Fibroblast of lung (primary cell): ENCODE results near the gene RNF5. TPM values are rescaled to one million over a fixed set of nuclear protein-coding genes. Genes with fewer than 3 reads are reported as not detected.

Experiments used
- DNase-seq, 2 donors: peaks; one replicate each; pipeline versions ENCODE4 v3.0.0 to v3.0.0-alpha.2; 2010; ENCODE audit warnings: low read depth in 2 of 2
- H2AFZ ChIP-seq: 2 replicates; pipeline ENCODE4 v1.5.1; 2012; ENCODE audit warnings: low read length, control low read depth, inconsistent platforms
- H3K27ac ChIP-seq: 2 replicates; pipeline ENCODE4 v1.5.1; 2011; ENCODE audit warnings: low read length, control low read depth; ENCODE audit not compliant: insufficient read depth
- H3K27me3 ChIP-seq: 2 replicates; pipeline ENCODE4 v1.5.1; 2011; ENCODE audit warnings: mild to moderate bottlenecking, low read length; ENCODE audit not compliant: control insufficient read depth, insufficient read depth
- H3K36me3 ChIP-seq: 2 replicates; pipeline ENCODE4 v1.5.1; 2011; ENCODE audit warnings: low read length; ENCODE audit not compliant: control insufficient read depth, insufficient read depth
- H3K4me1 ChIP-seq: 2 replicates; pipeline ENCODE4 v1.5.1; 2011; ENCODE audit warnings: low read length; ENCODE audit not compliant: control insufficient read depth, insufficient read depth; ENCODE audit errors: extremely low read depth
- H3K4me2 ChIP-seq: 2 replicates; pipeline ENCODE4 v1.5.1; 2011; ENCODE audit warnings: low read length, control low read depth; ENCODE audit not compliant: insufficient read depth; ENCODE audit errors: extremely low read depth
- H3K4me3 ChIP-seq, 4 experiments: fragments of 200-600 bp in 1 of 4; sonication (generic) in 1 of 4; replicated peaks in 1 of 4; 2 replicates each; pipeline ENCODE4 v1.5.1; 2011 to 2016; ENCODE audit warnings: low read length in 4 of 4, low read depth in 3 of 4, mild to moderate bottlenecking in 3 of 4, control low read depth in 2 of 4, inconsistent platforms in 1 of 4, mixed read lengths in 1 of 4; ENCODE audit not compliant: insufficient read depth in 1 of 4; ENCODE audit errors: control extremely low read depth in 1 of 4
- H3K79me2 ChIP-seq: 2 replicates; pipeline ENCODE4 v1.5.1; 2012; ENCODE audit warnings: mild to moderate bottlenecking, low read length, inconsistent platforms; ENCODE audit not compliant: control insufficient read depth, insufficient read depth
- H3K9ac ChIP-seq: 2 replicates; pipeline ENCODE4 v1.5.1; 2011; ENCODE audit warnings: mild to moderate bottlenecking, low read length, control low read depth; ENCODE audit not compliant: insufficient read depth
- H3K9me3 ChIP-seq: 2 replicates; pipeline ENCODE4 v1.5.1; 2012; ENCODE audit warnings: low read depth, low read length; ENCODE audit not compliant: control insufficient read depth, insufficient read depth
- H4K20me1 ChIP-seq: 2 replicates; pipeline ENCODE4 v1.5.1; 2011; ENCODE audit warnings: low read length; ENCODE audit not compliant: control insufficient read depth, insufficient read depth; ENCODE audit errors: extremely low read depth
- EZH2 ChIP-seq: IDR thresholded peaks from 2 replicates; pipeline ENCODE4 v1.5.1; 2012; ENCODE audit warnings: low read length, control low read depth, mild to moderate bottlenecking; ENCODE audit errors: missing control alignments
- polyA plus RNA-seq, 2 donors: library from polyadenylated mRNA; depleted of rRNA in 1 of 2; stranded (reverse) in 1 of 2; unstranded in 1 of 2; fragments of >200 nt; gene quantifications; 2 replicates each; pipeline ENCODE4 v1.2.1, GENCODE V29; 2011 to 2012; ENCODE audit warnings: missing spikeins in 1 of 2
- total RNA-seq: library from RNA; depleted of rRNA; stranded (reverse); fragments of >200 nt; gene quantifications from 2 replicates; pipeline ENCODE4 v1.2.1, GENCODE V29; 2014
- TF ChIP-seq, protein P1 (sequence below), 2 donors: IDR thresholded peaks in 1 of 2; conservative IDR thresholded peaks in 1 of 2; 1 replicate in 1 of 2; 2 replicates in 1 of 2; pipeline ENCODE4 v1.5.1; 2011 to 2012; ENCODE audit warnings: low read length in 2 of 2, control low read depth in 1 of 2, inconsistent platforms in 1 of 2, low read depth in 1 of 2, mild to moderate bottlenecking in 1 of 2

RNF5 gene
- total and polyA plus RNA-seq, 2 donors (not counting 1 experiment from before 2014, with no cell fraction given) = 23.9 to 63.4 TPM

DNA sequence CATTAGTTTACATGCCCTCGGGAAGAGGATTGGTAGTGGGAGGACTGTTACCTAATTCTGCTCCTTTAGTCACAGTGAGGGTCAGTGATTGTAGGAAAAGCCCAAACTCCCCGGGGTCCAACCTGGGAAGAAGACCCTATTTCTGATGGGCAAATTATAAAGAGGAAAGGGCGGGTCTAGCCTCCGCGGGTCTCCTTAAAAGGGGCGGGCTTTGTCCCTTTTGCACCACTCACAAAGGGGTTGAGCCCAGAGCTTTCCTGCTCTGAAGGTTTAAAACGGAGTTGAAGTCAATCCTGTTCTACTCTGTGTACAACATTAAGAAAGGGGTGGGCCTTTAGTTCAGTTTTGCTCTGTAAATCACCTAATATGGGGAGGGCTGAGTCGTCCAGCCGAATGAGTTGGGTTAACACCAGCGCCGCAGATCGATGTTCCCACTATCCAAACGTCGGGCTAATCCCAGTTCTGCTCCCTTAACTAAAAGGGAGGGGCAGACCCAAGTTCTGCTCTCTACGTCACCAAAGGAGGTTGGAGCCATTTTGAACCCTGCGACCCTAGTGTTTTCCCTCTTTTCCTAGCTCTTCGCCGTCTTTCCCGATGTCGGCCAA lies 920 bp upstream of the RNF5 start:
- Histone ChIP-seq H3K9ac (peak overlapping the region; percentile 68), H3K79me2 (peaks cover 39% of the 10 kb centered on the region), H4K20me1 (no peaks in the 10 kb centered on the region), H3K4me2 (peak overlapping the region; percentile 97), H3K4me3 (peak overlapping the region; percentile 73 to 99 (median 90)), H3K27ac (peak overlapping the region; percentile 94), H3K9me3 (no peaks in the 10 kb centered on the region), H2AFZ (peak overlapping the region; percentile 54), H3K27me3 (no peaks in the 10 kb centered on the region), H3K4me1 (peaks cover 18% of the 10 kb centered on the region), H3K36me3 (peaks cover 5% of the 10 kb centered on the region)
- no peak for DNase-seq
- TF ChIP-seq, protein P1, sequence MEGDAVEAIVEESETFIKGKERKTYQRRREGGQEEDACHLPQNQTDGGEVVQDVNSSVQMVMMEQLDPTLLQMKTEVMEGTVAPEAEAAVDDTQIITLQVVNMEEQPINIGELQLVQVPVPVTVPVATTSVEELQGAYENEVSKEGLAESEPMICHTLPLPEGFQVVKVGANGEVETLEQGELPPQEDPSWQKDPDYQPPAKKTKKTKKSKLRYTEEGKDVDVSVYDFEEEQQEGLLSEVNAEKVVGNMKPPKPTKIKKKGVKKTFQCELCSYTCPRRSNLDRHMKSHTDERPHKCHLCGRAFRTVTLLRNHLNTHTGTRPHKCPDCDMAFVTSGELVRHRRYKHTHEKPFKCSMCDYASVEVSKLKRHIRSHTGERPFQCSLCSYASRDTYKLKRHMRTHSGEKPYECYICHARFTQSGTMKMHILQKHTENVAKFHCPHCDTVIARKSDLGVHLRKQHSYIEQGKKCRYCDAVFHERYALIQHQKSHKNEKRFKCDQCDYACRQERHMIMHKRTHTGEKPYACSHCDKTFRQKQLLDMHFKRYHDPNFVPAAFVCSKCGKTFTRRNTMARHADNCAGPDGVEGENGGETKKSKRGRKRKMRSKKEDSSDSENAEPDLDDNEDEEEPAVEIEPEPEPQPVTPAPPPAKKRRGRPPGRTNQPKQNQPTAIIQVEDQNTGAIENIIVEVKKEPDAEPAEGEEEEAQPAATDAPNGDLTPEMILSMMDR (conservative IDR thresholded peaks at IDR 0.05 in 1 of 2, IDR thresholded peaks at IDR 0.05 in 1 of 2; ENCODE audit: low read depth in 1 of 2, low read length in 2 of 2) = no peak

DNA sequence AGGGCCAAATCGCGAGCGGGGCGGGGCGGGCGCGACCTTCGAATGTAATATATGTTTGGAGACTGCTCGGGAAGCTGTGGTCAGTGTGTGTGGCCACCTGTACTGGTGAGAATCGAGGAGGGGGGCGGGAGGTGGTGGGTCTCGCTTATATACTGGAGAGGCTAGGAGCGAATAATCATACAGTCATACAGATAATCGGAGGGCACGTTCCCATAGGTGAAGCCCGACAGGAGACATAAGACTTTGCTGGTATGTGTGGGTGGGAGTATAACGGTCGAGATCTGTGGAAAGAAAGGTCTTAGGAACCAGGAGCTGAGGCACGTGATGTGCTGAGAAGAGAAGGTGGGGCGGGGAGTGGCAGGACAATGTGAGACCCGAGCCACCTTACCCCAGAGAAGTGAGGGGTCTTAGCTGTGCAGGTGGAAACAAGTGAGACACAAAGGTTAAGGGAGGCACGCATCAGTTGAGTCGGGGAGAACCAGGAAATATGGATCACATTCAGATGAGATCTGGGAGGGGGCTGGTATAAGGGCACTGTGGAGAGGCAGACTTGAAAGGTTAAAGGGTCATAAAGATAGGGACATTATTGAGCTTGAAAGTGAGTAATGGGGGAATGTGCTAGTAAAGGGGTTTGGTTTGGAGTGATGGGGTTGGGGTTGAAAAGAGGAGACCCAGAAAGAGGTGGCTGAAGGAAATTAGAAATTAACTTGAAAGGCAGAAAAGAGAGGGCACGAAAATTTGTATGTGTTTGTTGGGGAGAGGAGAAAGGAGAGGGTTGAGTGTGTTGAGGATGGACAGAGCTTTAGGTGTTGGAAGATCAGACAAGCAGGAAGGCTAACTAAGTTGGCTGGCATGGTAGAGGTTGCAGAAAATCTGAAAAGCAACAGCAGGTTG lies 589 bp downstream of the RNF5 start:
- no peak for TF ChIP-seq EZH2
- TF ChIP-seq, protein P1 (conservative IDR thresholded peaks at IDR 0.05 in 1 of 2, IDR thresholded peaks at IDR 0.05 in 1 of 2; ENCODE audit: low read depth in 1 of 2, low read length in 2 of 2) = no peak
- Histone ChIP-seq H3K4me1 (peaks cover 16% of the 10 kb centered on the region), H3K4me2 (peak overlapping the region; percentile 94), H3K4me3 (peak overlapping the region; percentile 59 to 99 (median 83)), H3K27ac (peak overlapping the region; percentile 94), H2AFZ (peak overlapping the region; percentile 11), H3K9me3 (no peaks in the 10 kb centered on the region), H3K79me2 (peaks cover 29% of the 10 kb centered on the region), H4K20me1 (no peaks in the 10 kb centered on the region), H3K27me3 (no peaks in the 10 kb centered on the region), H3K9ac (peak overlapping the region; percentile 60), H3K36me3 (peaks cover 6% of the 10 kb centered on the region)
- DNase-seq = no peak

DNA sequence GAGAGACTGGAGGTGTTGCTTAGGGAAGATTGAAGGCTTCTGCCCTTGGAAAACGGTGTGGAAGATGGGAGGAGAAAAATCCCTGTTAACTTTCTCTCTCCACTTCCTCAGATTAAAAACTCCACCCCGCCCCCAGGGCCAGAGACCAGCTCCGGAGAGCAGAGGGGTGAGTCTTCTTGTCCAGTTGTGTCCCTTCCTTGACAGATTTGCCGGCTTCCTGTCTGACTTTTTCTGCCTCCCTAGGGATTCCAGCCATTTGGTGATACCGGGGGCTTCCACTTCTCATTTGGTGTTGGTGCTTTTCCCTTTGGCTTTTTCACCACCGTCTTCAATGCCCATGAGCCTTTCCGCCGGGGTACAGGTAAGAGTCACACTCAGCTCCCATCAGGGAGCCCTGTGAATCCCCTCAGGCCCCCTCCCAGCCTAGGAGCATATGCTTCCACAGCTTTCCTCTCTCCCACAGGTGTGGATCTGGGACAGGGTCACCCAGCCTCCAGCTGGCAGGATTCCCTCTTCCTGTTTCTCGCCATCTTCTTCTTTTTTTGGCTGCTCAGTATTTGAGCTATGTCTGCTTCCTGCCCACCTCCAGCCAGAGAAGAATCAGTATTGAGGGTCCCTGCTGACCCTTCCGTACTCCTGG lies 1.7 kb downstream of the RNF5 start:
- no peak for TF ChIP-seq EZH2
- TF ChIP-seq, protein P1 (conservative IDR thresholded peaks at IDR 0.05 in 1 of 2, IDR thresholded peaks at IDR 0.05 in 1 of 2; ENCODE audit: low read depth in 1 of 2, low read length in 2 of 2) = no peak
- Histone ChIP-seq H3K79me2 (peaks cover 18% of the 10 kb centered on the region), H2AFZ (no peak overlapping the region), H3K9me3 (no peaks in the 10 kb centered on the region), H3K4me3 (peak overlapping the region in 1 of 4 experiments; percentile 99), H3K27me3 (no peaks in the 10 kb centered on the region), H4K20me1 (no peaks in the 10 kb centered on the region), H3K27ac (no peak overlapping the region), H3K36me3 (peaks cover 10% of the 10 kb centered on the region), H3K4me1 (peaks cover 11% of the 10 kb centered on the region), H3K4me2 (no peak overlapping the region), H3K9ac (no peak overlapping the region)
- DNase-seq = no peak
